IPS-18c (cell line): ENCODE results near the gene RPS27.
"Not testable (repeated sequence)": the region's sequence is repeated elsewhere in the genome, so short reads cannot be mapped to it uniquely, and the experiment has no call there.

ENCODE experiments used
- H3K4me3 ChIP-seq: 2 replicates; pipeline ENCODE4 v1.7.0; 2013; ENCODE audit warnings: low read depth, mild to moderate bottlenecking, low read length, moderate library complexity; ENCODE audit not compliant: insufficient read depth
- H3K9me3 ChIP-seq: one replicate; pipeline ENCODE4 v1.6.1; 2013; ENCODE audit warnings: mild to moderate bottlenecking, low read length, moderate library complexity; ENCODE audit not compliant: control insufficient read depth, insufficient read depth

RPS27 gene

GRCh38 chr1:154012543-154012942 lies 22.0 kb downstream of the RPS27 start:
- not testable (repeated sequence) for H3K4me3 ChIP-seq, H3K9me3 ChIP-seq

- Histone ChIP-seq H3K4me3 (no peak overlapping the region), H3K9me3 (no peaks in the 10 kb centered on the region)
Observed at GRCh38 chr1:154014154-154014907, 23.8 kb downstream of the RPS27 start.

GRCh38 chr1:154019269-154019668 lies 28.7 kb downstream of the RPS27 start:
- Histone ChIP-seq H3K9me3 (no peaks in the 10 kb centered on the region), H3K4me3 (no peak overlapping the region)

GRCh38 chr1:154019940-154020339 lies 29.4 kb downstream of the RPS27 start:
- H3K4me3 ChIP-seq = no peak overlapping the region
- H3K9me3 ChIP-seq = no peaks in the 10 kb centered on the region

GRCh38 chr1:154033697-154034096 lies 43.1 kb downstream of the RPS27 start:
- H3K9me3 ChIP-seq, H3K4me3 ChIP-seq: not testable (repeated sequence)
